T-helper 9 cell (primary cell): Measurements from ENCODE around the gene RAB35.

ENCODE experiments used
- DNase-seq: peaks from one replicate; pipeline ENCODE4 v3.0.0-alpha.2; 2020

RAB35 gene

GRCh38 chr12:120085920-120086645 lies 30.5 kb downstream of the RAB35 start:
- DNase-seq, result no peak

GRCh38 chr12:120081641-120082040 lies 34.9 kb downstream of the RAB35 start:
- DNase-seq, result no peak

GRCh38 chr12:120079411-120080400 lies 36.8 kb downstream of the RAB35 start:
- no peak for DNase-seq

GRCh38 chr12:120078868-120079267 lies 37.7 kb downstream of the RAB35 start:
- no peak for DNase-seq

GRCh38 chr12:120077260-120077659 lies 39.3 kb downstream of the RAB35 start:
- DNase-seq, result no peak

- no peak for DNase-seq
Measured at GRCh38 chr12:120076651-120077050, 39.9 kb downstream of the RAB35 start.

- DNase-seq, result no peak
Measured at GRCh38 chr12:120075034-120075616, 41.4 kb downstream of the RAB35 start.

GRCh38 chr12:120072472-120073249 lies 43.9 kb downstream of the RAB35 start:
- no peak for DNase-seq

- DNase-seq, result no peak
Measured at GRCh38 chr12:120071493-120072020, 45.0 kb downstream of the RAB35 start.

- no peak for DNase-seq
Measured at GRCh38 chr12:120069278-120069677, 47.3 kb downstream of the RAB35 start.

GRCh38 chr12:120067901-120068300 lies 48.7 kb downstream of the RAB35 start:
- DNase-seq, result no peak

GRCh38 chr12:120067084-120067869 lies 49.3 kb downstream of the RAB35 start:
- no peak for DNase-seq

- DNase-seq, result no peak
Measured at GRCh38 chr12:120066341-120066740, 50.2 kb downstream of the RAB35 start.

- no peak for DNase-seq
Measured at GRCh38 chr12:120065472-120065871, 51.1 kb downstream of the RAB35 start.

GRCh38 chr12:120064054-120064940 lies 52.3 kb downstream of the RAB35 start:
- no peak for DNase-seq

- DNase-seq, result no peak
Measured at GRCh38 chr12:120062976-120063579, 53.5 kb downstream of the RAB35 start.

GRCh38 chr12:120061575-120062214 lies 54.9 kb downstream of the RAB35 start:
- DNase-seq, result no peak

GRCh38 chr12:120060717-120061116 lies 55.8 kb downstream of the RAB35 start:
- no peak for DNase-seq

- no peak for DNase-seq
Measured at GRCh38 chr12:120060196-120060595, 56.4 kb downstream of the RAB35 start.
